ENCODE results near the gene NRP2.

NRP2 gene

DNA sequence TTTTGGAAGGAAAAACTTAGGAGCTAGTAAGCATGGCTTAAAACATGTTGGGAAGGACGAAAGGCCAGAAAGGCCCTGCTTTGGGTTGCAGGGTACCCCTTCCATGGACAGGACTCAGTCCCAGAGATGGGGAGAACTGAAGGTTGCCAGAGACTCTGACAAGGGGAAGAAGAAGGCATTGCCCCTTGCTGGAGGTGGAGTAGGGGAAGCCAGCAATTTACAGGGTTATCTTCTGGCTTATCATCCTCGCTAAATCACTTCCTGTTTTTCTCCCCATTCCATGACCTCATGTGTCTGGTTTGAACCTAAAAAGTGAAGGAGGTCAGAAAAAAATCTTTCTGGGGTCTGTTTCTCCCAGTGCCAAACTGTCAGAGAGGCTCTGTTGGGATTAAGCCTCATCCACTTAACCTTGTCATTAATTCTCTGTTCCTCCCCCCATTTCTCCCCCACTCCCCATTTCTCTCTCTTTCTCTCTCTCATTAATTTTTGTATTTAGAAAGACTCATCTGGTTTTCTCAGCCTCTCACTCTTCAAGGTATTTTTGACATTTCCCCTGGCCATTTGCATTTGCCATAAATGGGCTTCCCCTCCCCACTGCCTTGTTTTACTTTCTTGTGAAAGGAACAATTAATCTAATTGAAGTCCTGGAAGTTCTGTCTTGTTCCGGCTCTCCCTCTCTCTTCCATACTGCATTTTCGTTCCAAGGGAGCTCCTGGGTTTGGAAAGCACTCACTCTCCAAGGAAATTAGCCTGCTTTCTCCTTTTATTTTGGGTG is 17.4 kb downstream of the NRP2 start:
- Histone ChIP-seq H3K9ac (ENCODE audit: low read depth, low read length, poor library complexity, severe bottlenecking) (no peak overlapping the region), H3F3A (ENCODE audit: low read depth) (no peaks in the 10 kb centered on the region), H3K27me3 (ENCODE audit: insufficient read depth, low read length, poor library complexity, severe bottlenecking) (no peaks in the 10 kb centered on the region), H3K79me2 (ENCODE audit: insufficient read depth, low read length) (no peaks in the 10 kb centered on the region), H3K4me2 (ENCODE audit: low read depth, low read length, poor library complexity, severe bottlenecking) (no peak overlapping the region), H4K20me1 (ENCODE audit: insufficient read depth, low read length, poor library complexity, severe bottlenecking) (no peaks in the 10 kb centered on the region), H3K9me2 (replicated peaks; ENCODE audit: low read depth, low read length) (no peaks in the 10 kb centered on the region), H3K4me1 (ENCODE audit: insufficient read depth, low read length, poor library complexity, severe bottlenecking) (no peaks in the 10 kb centered on the region), H3K9me3 (ENCODE audit: insufficient read depth, low read depth, low read length) (no peaks in the 10 kb centered on the region), H2AFZ (ENCODE audit: low read length) (no peak overlapping the region), H3K4me3 (ENCODE audit: low read length, poor library complexity, severe bottlenecking) (no peak overlapping the region), H3K36me3 (ENCODE audit: insufficient read depth, low read length) (no peaks in the 10 kb centered on the region)
- no peak for TF ChIP-seq EZH2phosphoT487 (IDR thresholded peaks at IDR 0.05; ENCODE audit: borderline replicate concordance)
- TF ChIP-seq, protein P1, sequence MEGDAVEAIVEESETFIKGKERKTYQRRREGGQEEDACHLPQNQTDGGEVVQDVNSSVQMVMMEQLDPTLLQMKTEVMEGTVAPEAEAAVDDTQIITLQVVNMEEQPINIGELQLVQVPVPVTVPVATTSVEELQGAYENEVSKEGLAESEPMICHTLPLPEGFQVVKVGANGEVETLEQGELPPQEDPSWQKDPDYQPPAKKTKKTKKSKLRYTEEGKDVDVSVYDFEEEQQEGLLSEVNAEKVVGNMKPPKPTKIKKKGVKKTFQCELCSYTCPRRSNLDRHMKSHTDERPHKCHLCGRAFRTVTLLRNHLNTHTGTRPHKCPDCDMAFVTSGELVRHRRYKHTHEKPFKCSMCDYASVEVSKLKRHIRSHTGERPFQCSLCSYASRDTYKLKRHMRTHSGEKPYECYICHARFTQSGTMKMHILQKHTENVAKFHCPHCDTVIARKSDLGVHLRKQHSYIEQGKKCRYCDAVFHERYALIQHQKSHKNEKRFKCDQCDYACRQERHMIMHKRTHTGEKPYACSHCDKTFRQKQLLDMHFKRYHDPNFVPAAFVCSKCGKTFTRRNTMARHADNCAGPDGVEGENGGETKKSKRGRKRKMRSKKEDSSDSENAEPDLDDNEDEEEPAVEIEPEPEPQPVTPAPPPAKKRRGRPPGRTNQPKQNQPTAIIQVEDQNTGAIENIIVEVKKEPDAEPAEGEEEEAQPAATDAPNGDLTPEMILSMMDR (conservative IDR thresholded peaks at IDR 0.05; ENCODE audit: low read length), result no peak

DNA sequence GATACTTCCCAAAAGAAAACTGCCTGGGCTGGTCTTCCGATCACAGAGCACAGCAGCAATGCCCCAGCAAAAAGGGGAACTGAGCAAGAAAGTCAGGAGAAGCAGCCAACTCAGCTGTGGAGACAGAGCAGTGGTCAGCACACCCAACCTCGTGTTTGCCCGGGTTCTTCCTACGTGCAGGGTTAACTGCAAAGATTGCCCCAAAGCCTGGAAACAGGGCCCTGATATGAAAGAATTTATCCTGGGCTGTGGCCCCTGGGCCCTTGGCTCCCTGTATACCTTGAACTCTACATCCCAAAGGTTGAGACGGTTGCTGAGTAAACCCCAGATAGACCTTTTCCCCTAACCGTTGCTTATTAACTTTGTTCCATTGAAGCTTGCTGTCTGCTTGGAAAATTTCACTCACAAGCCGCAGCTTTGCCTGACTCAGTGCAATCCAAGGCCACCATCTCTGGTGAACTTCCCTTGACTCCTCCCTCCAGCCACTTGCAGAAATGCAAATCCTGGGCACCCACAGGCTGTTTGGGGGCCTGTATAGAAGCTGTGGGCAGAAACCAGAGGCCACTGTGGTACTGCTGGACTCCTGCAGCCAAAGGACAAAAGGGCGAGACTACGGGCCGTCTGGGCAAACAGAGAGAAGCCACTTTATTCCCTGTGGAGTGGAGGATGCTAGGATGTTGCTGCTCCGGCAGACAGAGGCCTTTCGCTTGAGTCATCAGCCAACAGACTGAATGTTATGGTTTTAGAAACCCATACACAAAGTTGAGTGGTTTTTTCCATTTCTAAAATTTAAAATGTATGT is 18.2 kb downstream of the NRP2 start:
- no peak overlapping the region for H3K9ac ChIP-seq (ENCODE audit: low read depth, low read length, poor library complexity, severe bottlenecking)
- no peak overlapping the region for H3K4me3 ChIP-seq (ENCODE audit: low read length, poor library complexity, severe bottlenecking)
- H3K36me3 ChIP-seq (ENCODE audit: insufficient read depth, low read length), result no peaks in the 10 kb centered on the region
- no peak overlapping the region for H3K4me2 ChIP-seq (ENCODE audit: low read depth, low read length, poor library complexity, severe bottlenecking)
- H4K20me1 ChIP-seq (ENCODE audit: insufficient read depth, low read length, poor library complexity, severe bottlenecking), result no peaks in the 10 kb centered on the region
- H3K27me3 ChIP-seq (ENCODE audit: insufficient read depth, low read length, poor library complexity, severe bottlenecking), result no peaks in the 10 kb centered on the region
- no peaks in the 10 kb centered on the region for H3K9me2 ChIP-seq (replicated peaks; ENCODE audit: low read depth, low read length)
- H3F3A ChIP-seq (ENCODE audit: low read depth), result no peaks in the 10 kb centered on the region
- H3K4me1 ChIP-seq (ENCODE audit: insufficient read depth, low read length, poor library complexity, severe bottlenecking), result no peaks in the 10 kb centered on the region
- no peaks in the 10 kb centered on the region for H3K79me2 ChIP-seq (ENCODE audit: insufficient read depth, low read length)
- no peaks in the 10 kb centered on the region for H3K9me3 ChIP-seq (ENCODE audit: insufficient read depth, low read depth, low read length)
- TF ChIP-seq, protein P1 (conservative IDR thresholded peaks at IDR 0.05; ENCODE audit: low read length), result no peak
- H2AFZ ChIP-seq (ENCODE audit: low read length), result no peak overlapping the region

DNA sequence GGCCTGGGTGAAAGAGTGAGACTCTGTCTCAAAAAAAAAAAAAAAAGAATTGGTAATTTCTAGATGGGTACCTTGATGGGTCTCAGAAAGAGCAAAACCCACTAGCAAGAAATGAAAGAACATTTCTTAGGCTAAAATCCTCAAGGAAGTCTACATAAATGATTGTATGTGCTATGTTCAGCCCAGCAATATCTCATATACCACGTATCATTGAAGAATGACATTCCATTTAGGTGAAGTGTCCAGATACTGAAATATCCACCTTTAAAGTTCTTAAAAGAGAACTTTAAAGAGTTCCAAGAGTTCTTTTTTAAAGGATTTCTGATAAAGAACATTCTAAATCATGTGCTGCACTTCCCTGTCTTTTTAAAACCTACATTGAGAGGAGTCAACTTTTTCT is 19.2 kb downstream of the NRP2 start:
- Histone ChIP-seq H3K27me3 (ENCODE audit: insufficient read depth, low read length, poor library complexity, severe bottlenecking) (no peaks in the 10 kb centered on the region), H3K9me2 (replicated peaks; ENCODE audit: low read depth, low read length) (no peaks in the 10 kb centered on the region), H3K36me3 (ENCODE audit: insufficient read depth, low read length) (no peaks in the 10 kb centered on the region), H3K4me3 (ENCODE audit: low read length, poor library complexity, severe bottlenecking) (no peak overlapping the region), H3K9me3 (ENCODE audit: insufficient read depth, low read depth, low read length) (no peaks in the 10 kb centered on the region), H2AFZ (ENCODE audit: low read length) (no peak overlapping the region), H3K4me2 (ENCODE audit: low read depth, low read length, poor library complexity, severe bottlenecking) (no peak overlapping the region), H3K79me2 (ENCODE audit: insufficient read depth, low read length) (no peaks in the 10 kb centered on the region), H3F3A (ENCODE audit: low read depth) (no peaks in the 10 kb centered on the region), H3K9ac (ENCODE audit: low read depth, low read length, poor library complexity, severe bottlenecking) (no peak overlapping the region), H4K20me1 (ENCODE audit: insufficient read depth, low read length, poor library complexity, severe bottlenecking) (no peaks in the 10 kb centered on the region), H3K4me1 (ENCODE audit: insufficient read depth, low read length, poor library complexity, severe bottlenecking) (peaks cover 2% of the 10 kb centered on the region)
- TF ChIP-seq, protein P1 (conservative IDR thresholded peaks at IDR 0.05; ENCODE audit: low read length), result no peak
- TF ChIP-seq EZH2phosphoT487 (IDR thresholded peaks at IDR 0.05; ENCODE audit: borderline replicate concordance), result no peak
